ENCODE results near the gene SLC24A4. TPM values are rescaled to one million over a fixed set of nuclear protein-coding genes. Genes with fewer than 3 reads are reported as not detected.

SLC24A4 gene
- total RNA-seq, 2 experiments from 2014 or later, result not detected

DNA sequence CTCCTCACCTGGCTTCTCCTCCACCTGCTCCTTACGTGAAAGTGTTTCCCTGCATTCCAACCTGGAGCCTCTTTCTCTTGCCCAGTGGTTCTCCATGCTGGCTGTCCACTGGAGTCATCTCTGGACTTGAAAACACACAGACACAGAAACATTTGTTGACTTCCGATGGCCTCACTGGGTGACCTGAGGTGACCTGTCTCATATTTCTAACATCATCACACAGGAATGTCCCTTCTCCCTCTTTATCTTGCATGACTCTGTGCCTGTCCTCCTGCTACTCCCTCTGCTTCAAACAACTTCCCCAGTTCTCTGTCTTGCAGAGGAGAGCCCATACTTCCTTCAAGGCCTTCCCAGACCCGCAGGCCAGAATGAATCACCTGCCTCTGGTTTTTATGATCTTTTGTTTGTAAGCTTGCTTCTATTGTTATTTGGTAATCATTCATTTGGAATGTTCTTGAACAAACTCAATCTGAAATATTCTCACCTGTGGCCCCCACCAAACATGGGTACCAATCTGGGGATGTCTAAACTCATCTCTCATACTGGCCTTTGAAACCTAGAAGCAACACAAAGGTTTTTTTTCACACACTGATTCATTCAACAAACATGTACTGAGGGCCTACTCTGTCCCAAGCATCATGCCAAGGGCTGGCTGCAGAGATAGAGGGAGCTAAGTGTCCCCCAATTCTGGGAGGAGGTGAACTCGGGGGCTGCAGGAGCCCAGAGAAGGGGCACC lies 181.0 kb downstream of the SLC24A4 start:
- H3K27ac Mint-ChIP-seq, result no peak overlapping the region
- no peak overlapping the region for H3K4me3 Mint-ChIP-seq
- H3K27me3 Mint-ChIP-seq, result no peaks in the 10 kb centered on the region
- ATAC-seq (no peak), DNase-seq (no peak)
- no peaks in the 10 kb centered on the region for H3K9me3 Mint-ChIP-seq
- intact Hi-C loops (cut with micrococcal nuclease), result no loop called here
- peaks cover 8% of the 10 kb centered on the region for H3K4me1 Mint-ChIP-seq (ENCODE audit: low read depth)
- ChIA-PET CTCF (interaction anchor here (1.2 kb wide), 1 partner anchor 110 kb away, joined by 3 read pairs; no protein-coding TSS in a partner anchor), POLR2A (interaction anchor here (0.6 to 1.6 kb wide), 2 partner anchors 12 to 363 kb away, joined by 4 to 6 read pairs; no protein-coding TSS in a partner anchor)
- H3K36me3 Mint-ChIP-seq (ENCODE audit: low read depth), result no peaks in the 10 kb centered on the region
- TF ChIP-seq CTCF (IDR thresholded peaks at IDR 0.05), result no peak

GRCh38 chr14:92505826-92506225 lies 182.9 kb downstream of the SLC24A4 start:
- intact Hi-C loops (cut with micrococcal nuclease), result no loop called here
- H3K27ac Mint-ChIP-seq, result no peak overlapping the region
- H3K36me3 Mint-ChIP-seq (ENCODE audit: low read depth), result no peaks in the 10 kb centered on the region
- ChIA-PET POLR2A (interaction anchor here (0.6 to 1.6 kb wide), 2 partner anchors 11 to 89 kb away, joined by 3 to 6 read pairs; no protein-coding TSS in a partner anchor), CTCF (no interaction called here)
- peaks cover 8% of the 10 kb centered on the region for H3K4me1 Mint-ChIP-seq (ENCODE audit: low read depth)
- H3K9me3 Mint-ChIP-seq, result no peaks in the 10 kb centered on the region
- ATAC-seq (no peak), DNase-seq (no peak)
- TF ChIP-seq CTCF (IDR thresholded peaks at IDR 0.05), result no peak
- no peak overlapping the region for H3K4me3 Mint-ChIP-seq
- H3K27me3 Mint-ChIP-seq, result no peaks in the 10 kb centered on the region

DNA sequence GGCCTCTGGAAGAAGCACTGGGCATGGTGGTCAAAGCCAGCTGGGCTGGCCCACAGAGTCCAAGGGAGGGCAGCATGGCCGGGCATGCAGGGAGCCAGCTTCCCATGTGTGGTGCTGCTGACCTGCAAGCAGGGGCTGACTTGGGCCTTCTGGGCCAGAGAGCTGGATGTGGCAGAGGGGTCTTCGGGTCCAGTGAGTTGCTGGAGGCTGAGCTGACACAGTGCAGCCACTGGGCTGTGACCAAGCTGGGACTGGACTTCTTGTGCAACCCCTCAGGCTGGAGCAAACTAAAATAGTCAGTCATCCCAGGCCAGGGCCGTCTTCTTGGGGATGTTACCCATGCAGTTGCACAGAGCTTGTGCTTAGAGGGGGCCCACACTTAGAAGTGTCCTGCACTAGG lies 183.3 kb downstream of the SLC24A4 start:
- peaks cover 8% of the 10 kb centered on the region for H3K4me1 Mint-ChIP-seq (ENCODE audit: low read depth)
- no peaks in the 10 kb centered on the region for H3K27me3 Mint-ChIP-seq
- intact Hi-C loops (cut with micrococcal nuclease), result no loop called here
- TF ChIP-seq CTCF (IDR thresholded peaks at IDR 0.05), result no peak
- no peak overlapping the region for H3K4me3 Mint-ChIP-seq
- ChIA-PET POLR2A (interaction anchor here (0.7 kb wide), 1 partner anchor 198 kb away, joined by 3 read pairs; no protein-coding TSS in a partner anchor), CTCF (no interaction called here)
- H3K9me3 Mint-ChIP-seq, result no peaks in the 10 kb centered on the region
- no peak overlapping the region for H3K27ac Mint-ChIP-seq
- DNase-seq, result no peak
- no peaks in the 10 kb centered on the region for H3K36me3 Mint-ChIP-seq (ENCODE audit: low read depth)
- no peak for ATAC-seq

- H3K9me3 Mint-ChIP-seq, result no peaks in the 10 kb centered on the region
- H3K4me1 Mint-ChIP-seq (ENCODE audit: low read depth), result peaks cover 9% of the 10 kb centered on the region
- TF ChIP-seq CTCF (IDR thresholded peaks at IDR 0.05), result no peak
- no peaks in the 10 kb centered on the region for H3K27me3 Mint-ChIP-seq
- no peak for DNase-seq
- POLR2A ChIA-PET, result interaction anchor here (1.1 kb wide), 1 partner anchor 79 kb away, joined by 4 read pairs; no protein-coding TSS in a partner anchor
- CTCF ChIA-PET, result no interaction called here
- no peak overlapping the region for H3K27ac Mint-ChIP-seq
- H3K4me3 Mint-ChIP-seq, result no peak overlapping the region
- intact Hi-C loops (cut with micrococcal nuclease), result no loop called here
- no peak for ATAC-seq
- no peaks in the 10 kb centered on the region for H3K36me3 Mint-ChIP-seq (ENCODE audit: low read depth)
Observed at GRCh38 chr14:92507174-92507768, 184.3 kb downstream of the SLC24A4 start.

GRCh38 chr14:92510972-92511371 lies 188.0 kb downstream of the SLC24A4 start:
- no peak for TF ChIP-seq CTCF (IDR thresholded peaks at IDR 0.05)
- intact Hi-C loops (cut with micrococcal nuclease), result no loop called here
- DNase-seq, result no peak

More at GRCh38 chr14:92510972-92511371, 188.0 kb downstream of the SLC24A4 start:
- no peaks in the 10 kb centered on the region for H3K27me3 Mint-ChIP-seq
- POLR2A ChIA-PET, result interaction anchor here (0.6 kb wide), 1 partner anchor 20 kb away, joined by 3 read pairs; no protein-coding TSS in a partner anchor
- H3K4me1 Mint-ChIP-seq (ENCODE audit: low read depth), result peaks cover 16% of the 10 kb centered on the region
- ATAC-seq, result no peak
- CTCF ChIA-PET, result interaction anchor here (0.7 to 1.5 kb wide), 3 partner anchors 21 to 335 kb away, joined by 3 to 4 read pairs (median 3); no protein-coding TSS in a partner anchor
- H3K27ac Mint-ChIP-seq, result no peak overlapping the region
- H3K4me3 Mint-ChIP-seq, result no peak overlapping the region
- peaks cover 6% of the 10 kb centered on the region for H3K36me3 Mint-ChIP-seq (ENCODE audit: low read depth)
- H3K9me3 Mint-ChIP-seq, result no peaks in the 10 kb centered on the region
